CD4-positive, CD25-positive, alpha-beta regulatory T cell (primary cell): ENCODE measurements around the gene ACADSB. TPM values are rescaled to one million over a fixed set of nuclear protein-coding genes. Genes with fewer than 3 reads are reported as not detected.

Source experiments
- ATAC-seq, 2 donors: fragments of 150-1000 bp; cut with Tn5 transposase; one replicate each; pipeline ENCODE4 v1.10.0; 2021; ENCODE audit warnings: low read depth in 2 of 2, moderate number of reproducible peaks in 2 of 2, moderate library complexity in 1 of 2
- DNase-seq, 3 donors: peaks; one replicate each; pipeline versions ENCODE4 v3.0.0 to v3.0.0-alpha.2; 2012 to 2022; ENCODE audit warnings: mixed read lengths in 1 of 3
- H3K27ac ChIP-seq: one replicate; pipeline ENCODE4 v1.7.0; 2013; ENCODE audit warnings: mild to moderate bottlenecking, low read length; ENCODE audit not compliant: insufficient read depth, poor library complexity, severe bottlenecking
- H3K27me3 ChIP-seq: one replicate; pipeline ENCODE4 v1.7.0; 2013; ENCODE audit warnings: low read length; ENCODE audit not compliant: control insufficient read depth, insufficient read depth
- H3K36me3 ChIP-seq: one replicate; pipeline ENCODE4 v1.7.0; 2013; ENCODE audit warnings: mild to moderate bottlenecking, low read length, moderate library complexity; ENCODE audit not compliant: control insufficient read depth, insufficient read depth
- H3K4me1 ChIP-seq: 2 replicates; pipeline ENCODE4 v1.7.0; 2013; ENCODE audit warnings: mild to moderate bottlenecking, low read length; ENCODE audit not compliant: insufficient read depth, control insufficient read depth, poor library complexity, severe bottlenecking
- H3K4me3 ChIP-seq: one replicate; pipeline ENCODE4 v1.7.0; 2013; ENCODE audit warnings: low read depth, mild to moderate bottlenecking, low read length, moderate library complexity
- H3K9me3 ChIP-seq, 2 experiments: 1 replicate in 1 of 2; 2 replicates in 1 of 2; pipeline ENCODE4 v1.7.0; 2013; ENCODE audit warnings: low read length in 2 of 2, mild to moderate bottlenecking in 1 of 2, moderate library complexity in 1 of 2; ENCODE audit not compliant: control insufficient read depth in 2 of 2
- H3K27ac Mint-ChIP-seq, 3 donors: one replicate each; pipeline ENCODE4 v1.8.0; 2020 to 2022; ENCODE audit warnings: mild to moderate bottlenecking in 3 of 3, mixed read lengths in 3 of 3, moderate library complexity in 2 of 3
- H3K27me3 Mint-ChIP-seq: one replicate; pipeline ENCODE4 v1.8.0; 2022; ENCODE audit warnings: mild to moderate bottlenecking, mixed read lengths
- H3K36me3 Mint-ChIP-seq: one replicate; pipeline ENCODE4 v1.8.0; 2020; ENCODE audit warnings: mixed read lengths
- H3K4me1 Mint-ChIP-seq, 4 donors: one replicate each; pipeline ENCODE4 v1.8.0; 2020 to 2022; ENCODE audit warnings: mixed read lengths in 4 of 4, mild to moderate bottlenecking in 1 of 4
- H3K4me3 Mint-ChIP-seq, 4 donors: one replicate each; pipeline ENCODE4 v1.8.0; 2020 to 2022; ENCODE audit warnings: mild to moderate bottlenecking in 4 of 4, mixed read lengths in 4 of 4, moderate library complexity in 3 of 4
- H3K9me3 Mint-ChIP-seq, 7 donors: one replicate each; pipeline ENCODE4 v1.8.0; 2020 to 2022; ENCODE audit warnings: mixed read lengths in 7 of 7, mild to moderate bottlenecking in 3 of 7, moderate library complexity in 2 of 7
- polyA plus RNA-seq, 4 donors: library from polyadenylated mRNA; unstranded; fragments of 300-500 nt; fragmentation: Illumina TruSeq; gene quantifications; one replicate each; pipeline ENCODE4 v1.2.3, GENCODE V29; 2021
- total RNA-seq: library from RNA; stranded (reverse); gene quantifications from one replicate; pipeline ENCODE4 v1.2.3, GENCODE V29; 2022

ACADSB gene
- total RNA-seq (23.8 TPM), polyA plus RNA-seq (10 to 100 TPM; 20.5 to 31.5 (median 28.6) TPM)

DNA sequence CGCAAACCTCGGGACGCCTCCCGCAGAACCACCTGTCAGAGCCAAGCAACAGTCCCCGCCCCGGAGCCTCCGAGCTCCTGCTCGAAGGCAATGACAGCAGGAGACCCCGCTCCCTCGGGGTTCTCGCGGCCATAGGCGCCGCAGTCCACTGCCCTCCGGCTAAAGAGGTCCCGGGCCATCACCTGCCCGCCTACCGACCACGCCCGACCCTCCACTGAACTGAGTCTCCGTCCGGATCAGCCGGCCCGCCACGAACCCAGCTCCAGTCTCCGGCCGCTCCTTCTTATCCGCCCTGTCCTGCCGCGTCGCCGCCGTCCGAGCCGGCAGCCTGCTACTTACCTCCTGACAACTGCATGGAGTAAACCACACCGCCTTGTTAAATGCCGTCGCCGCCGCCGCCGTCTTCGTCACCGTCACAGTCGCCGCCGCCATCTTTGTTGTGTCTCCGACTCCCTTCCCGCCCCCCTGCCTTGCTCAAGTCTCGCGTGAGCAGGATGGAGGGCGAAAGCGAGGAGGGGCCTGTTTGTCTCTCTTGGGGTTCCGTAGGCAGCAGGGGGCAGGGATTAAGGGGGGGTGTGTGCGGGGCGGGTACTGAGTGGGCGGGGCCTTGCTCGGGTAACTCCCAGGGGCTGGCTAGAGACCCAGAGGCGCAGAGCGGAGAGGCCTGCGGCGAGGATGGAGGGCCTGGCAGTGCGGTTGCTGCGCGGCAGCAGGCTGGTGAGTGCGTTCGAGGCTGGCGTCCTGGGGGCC lies at the start of gene ACADSB, which contains the start of gene IKZF5:
TSS of gene ACADSB (plus strand) at position 652 of the 750 bp plus-strand sequence. CDS start at position 676, 24 bp downstream.
TSS of gene IKZF5 (minus strand) at position 441 of the 750 bp plus-strand sequence. CDS start 10,170 bp downstream, outside the sequence.
- ATAC-seq = peak; percentile 90 to 92
- Histone ChIP-seq H3K27ac (peak within 1 kb of the TSS; percentile 96), H3K27me3 (no peaks in the 10 kb centered on the region), H3K4me3 (peak within 1 kb of the TSS; percentile 92), H3K4me1 (peaks cover 56% of the 10 kb centered on the region), H3K36me3 (peaks cover 6% of the 10 kb centered on the region), H3K9me3 (no peaks in the 10 kb centered on the region)
- Mint-ChIP-seq H3K27ac (peak within 1 kb of the TSS; percentile 98 to 100 (median 99)), H3K27me3 (peaks cover 4% of the 10 kb centered on the region), H3K4me1 (peaks cover 20 to 72% (median 48%) of the 10 kb centered on the region in 4 donors), H3K4me3 (peak within 1 kb of the TSS; percentile 93 to 99 (median 96)), H3K36me3 (peaks cover 16% of the 10 kb centered on the region), H3K9me3 (no peaks in the 10 kb centered on the region)
- peak; percentile 97 to 99 (median 97) for DNase-seq

GRCh38 chr10:122962405-122962804 lies 46.4 kb upstream of the ACADSB start:
- no peak overlapping the region for H3K27ac Mint-ChIP-seq
- H3K36me3 Mint-ChIP-seq = peaks cover 11% of the 10 kb centered on the region
- no peak overlapping the region for H3K4me3 Mint-ChIP-seq
- Histone ChIP-seq H3K4me1 (no peaks in the 10 kb centered on the region), H3K27ac (no peak overlapping the region), H3K36me3 (no peaks in the 10 kb centered on the region), H3K4me3 (no peak overlapping the region), H3K9me3 (peaks cover 15 to 22% of the 10 kb centered on the region in 2 experiments), H3K27me3 (peaks cover 26% of the 10 kb centered on the region)
- H3K9me3 Mint-ChIP-seq = peaks cover 2 to 24% (median 17%) of the 10 kb centered on the region in 7 donors
- no peaks in the 10 kb centered on the region for H3K4me1 Mint-ChIP-seq
- no peak for ATAC-seq
- H3K27me3 Mint-ChIP-seq = peaks cover 39% of the 10 kb centered on the region
- no peak for DNase-seq

DNA sequence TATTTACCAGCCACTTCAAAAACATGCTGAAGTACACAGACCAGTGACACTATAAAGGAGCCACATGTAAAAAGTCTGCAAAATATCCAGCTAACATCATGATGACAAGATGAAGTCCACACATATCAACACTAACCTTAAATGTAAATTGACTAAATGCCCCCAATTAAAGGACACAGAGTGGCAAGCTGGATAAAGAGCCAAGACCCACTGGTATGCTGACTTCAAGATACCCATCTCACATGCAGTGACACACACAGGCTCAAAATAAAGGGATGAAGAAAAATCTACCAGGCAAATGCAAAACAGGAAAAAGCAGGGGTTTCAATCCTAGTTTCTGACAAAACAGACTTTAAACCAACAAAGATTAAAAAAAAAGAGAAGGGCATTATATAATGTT lies 41.9 kb upstream of the ACADSB start:
- H3K9me3 Mint-ChIP-seq = peaks cover 4 to 34% (median 22%) of the 10 kb centered on the region in 7 donors
- Histone ChIP-seq H3K4me3 (no peak overlapping the region), H3K9me3 (peaks cover 16 to 30% of the 10 kb centered on the region in 2 experiments), H3K27ac (no peak overlapping the region), H3K27me3 (peaks cover 28% of the 10 kb centered on the region), H3K4me1 (no peaks in the 10 kb centered on the region), H3K36me3 (no peaks in the 10 kb centered on the region)
- peaks cover 9% of the 10 kb centered on the region for H3K36me3 Mint-ChIP-seq
- DNase-seq = no peak
- H3K4me1 Mint-ChIP-seq = no peaks in the 10 kb centered on the region
- no peak for ATAC-seq
- no peak overlapping the region for H3K27ac Mint-ChIP-seq
- H3K27me3 Mint-ChIP-seq = peaks cover 56% of the 10 kb centered on the region
- no peak overlapping the region for H3K4me3 Mint-ChIP-seq

DNA sequence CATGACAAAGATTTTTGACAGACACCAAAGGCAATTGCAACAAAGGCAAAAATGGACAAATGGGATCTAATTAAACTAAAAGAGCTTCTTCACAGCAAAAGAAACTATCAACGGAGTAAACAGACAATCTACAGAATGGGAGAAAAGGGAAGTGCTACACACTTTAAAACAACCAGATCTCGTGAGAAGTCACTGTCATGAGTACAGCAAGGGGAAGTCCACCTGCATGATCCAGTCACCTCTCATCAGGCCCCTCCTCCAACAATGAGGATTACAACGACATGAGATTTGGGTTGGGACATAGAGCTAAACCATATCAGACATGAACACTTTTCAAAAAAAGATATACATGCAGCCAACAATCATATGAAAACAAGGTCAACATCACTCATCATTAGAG lies 40.1 kb upstream of the ACADSB start:
- Mint-ChIP-seq H3K4me3 (no peak overlapping the region), H3K27me3 (peaks cover 52% of the 10 kb centered on the region), H3K36me3 (peaks cover 9% of the 10 kb centered on the region), H3K9me3 (peaks cover 4 to 34% (median 20%) of the 10 kb centered on the region in 7 donors), H3K4me1 (no peaks in the 10 kb centered on the region), H3K27ac (no peak overlapping the region)
- Histone ChIP-seq H3K27ac (no peak overlapping the region), H3K27me3 (peaks cover 22% of the 10 kb centered on the region), H3K9me3 (peaks cover 16 to 30% of the 10 kb centered on the region in 2 experiments), H3K4me1 (no peaks in the 10 kb centered on the region), H3K36me3 (no peaks in the 10 kb centered on the region), H3K4me3 (no peak overlapping the region)
- DNase-seq (no peak), ATAC-seq (no peak)

DNA sequence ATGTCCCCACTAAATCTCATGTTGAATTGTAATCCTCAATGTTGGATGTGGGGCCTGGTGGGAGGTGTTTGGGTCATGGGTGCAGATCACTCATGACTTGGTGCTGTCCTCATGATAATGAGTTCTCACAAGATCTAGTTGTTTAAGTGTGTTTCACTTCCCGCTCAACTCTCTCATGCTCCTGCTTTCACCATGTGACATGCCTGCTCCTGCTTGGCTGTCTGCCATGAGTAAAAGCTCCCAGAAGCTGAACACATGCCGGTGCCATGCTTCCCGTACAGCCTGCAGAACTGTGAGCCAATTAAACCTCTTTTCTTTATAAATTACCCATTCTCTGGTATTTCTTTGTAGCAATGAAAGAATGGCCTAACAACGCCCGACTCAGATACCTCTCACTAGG lies 34.8 kb upstream of the ACADSB start:
- Histone ChIP-seq H3K27me3 (peaks cover 7% of the 10 kb centered on the region), H3K9me3 (no peaks in the 10 kb centered on the region), H3K36me3 (no peaks in the 10 kb centered on the region), H3K4me1 (no peaks in the 10 kb centered on the region), H3K4me3 (no peak overlapping the region), H3K27ac (no peak overlapping the region)
- Mint-ChIP-seq H3K27me3 (peaks cover 22% of the 10 kb centered on the region), H3K36me3 (no peaks in the 10 kb centered on the region), H3K4me1 (no peaks in the 10 kb centered on the region), H3K4me3 (no peak overlapping the region), H3K27ac (no peak overlapping the region), H3K9me3 (peaks cover 0 to 3% (median 0%) of the 10 kb centered on the region in 7 donors)
- ATAC-seq = no peak
- DNase-seq = no peak

DNA sequence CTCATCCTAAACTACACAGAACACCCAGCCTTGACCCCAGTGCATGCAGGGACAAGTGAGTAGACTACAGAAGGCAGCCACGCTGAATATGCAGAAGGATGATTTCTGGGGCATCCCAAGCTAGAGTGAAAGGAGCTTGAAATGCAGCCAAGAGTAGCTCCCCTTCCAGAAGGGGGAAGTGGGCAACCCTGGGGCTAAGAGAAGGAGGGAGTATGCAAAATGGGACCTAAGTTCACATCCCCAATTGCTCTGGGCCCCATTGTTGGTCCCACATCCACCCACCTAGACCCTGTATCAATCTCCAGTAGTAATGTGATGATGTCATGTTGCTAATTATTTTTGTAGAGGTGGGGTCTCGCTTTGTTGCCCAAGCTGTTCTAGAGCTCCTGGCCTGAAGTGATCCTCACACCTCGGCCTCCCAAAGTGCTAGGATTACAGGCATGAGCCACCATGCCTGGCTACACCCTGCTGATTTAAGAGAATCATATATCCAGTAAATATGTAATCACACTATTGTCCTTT lies 34.2 kb upstream of the ACADSB start:
- no peaks in the 10 kb centered on the region for H3K9me3 ChIP-seq
- H3K27me3 Mint-ChIP-seq = peaks cover 22% of the 10 kb centered on the region
- no peak for ATAC-seq
- DNase-seq = no peak
- no peak overlapping the region for H3K4me3 Mint-ChIP-seq
- peaks cover 5% of the 10 kb centered on the region for H3K27me3 ChIP-seq
- no peaks in the 10 kb centered on the region for H3K36me3 ChIP-seq
- no peaks in the 10 kb centered on the region for H3K9me3 Mint-ChIP-seq
- H3K4me3 ChIP-seq = no peak overlapping the region
- H3K36me3 Mint-ChIP-seq = no peaks in the 10 kb centered on the region
- H3K4me1 ChIP-seq = no peaks in the 10 kb centered on the region
- H3K27ac Mint-ChIP-seq = no peak overlapping the region
- no peak overlapping the region for H3K27ac ChIP-seq
- no peaks in the 10 kb centered on the region for H3K4me1 Mint-ChIP-seq

- Histone ChIP-seq H3K27me3 (no peaks in the 10 kb centered on the region), H3K36me3 (no peaks in the 10 kb centered on the region), H3K4me1 (peaks cover 10% of the 10 kb centered on the region), H3K4me3 (peak within 1 kb of the TSS; percentile 85), H3K27ac (peak within 1 kb of the TSS; percentile 89), H3K9me3 (no peaks in the 10 kb centered on the region)
- Mint-ChIP-seq H3K27me3 (peaks cover 8% of the 10 kb centered on the region), H3K4me1 (peaks cover 9 to 17% (median 14%) of the 10 kb centered on the region in 4 donors), H3K9me3 (no peaks in the 10 kb centered on the region), H3K27ac (peak within 1 kb of the TSS; percentile 93 to 97 (median 96)), H3K36me3 (peaks cover 5% of the 10 kb centered on the region), H3K4me3 (peak within 1 kb of the TSS; percentile 89 to 95 (median 94))
- DNase-seq (peak; percentile 86 to 94 (median 91)), ATAC-seq (peak; percentile 97 to 98)
Observed at GRCh38 chr10:122980209-122981065, 28.4 kb upstream of the ACADSB start, which contains the start of gene PSTK. Gene PSTK (plus strand): TSS chr10:122980401. CDS start chr10:122980480, 79 bp downstream.
